GM19452 (cell line): Measurements from ENCODE around the gene TCF15.
A peak's percentile ranks its signal among the peaks of the same experiment; 100 is the strongest.

ENCODE experiments used
- ATAC-seq: cut with Tn5 transposase; IDR thresholded peaks from one replicate; pipeline ENCODE4 v1.9.1; 2021; ENCODE audit not compliant: unreplicated experiment

Gene TCF15

DNA sequence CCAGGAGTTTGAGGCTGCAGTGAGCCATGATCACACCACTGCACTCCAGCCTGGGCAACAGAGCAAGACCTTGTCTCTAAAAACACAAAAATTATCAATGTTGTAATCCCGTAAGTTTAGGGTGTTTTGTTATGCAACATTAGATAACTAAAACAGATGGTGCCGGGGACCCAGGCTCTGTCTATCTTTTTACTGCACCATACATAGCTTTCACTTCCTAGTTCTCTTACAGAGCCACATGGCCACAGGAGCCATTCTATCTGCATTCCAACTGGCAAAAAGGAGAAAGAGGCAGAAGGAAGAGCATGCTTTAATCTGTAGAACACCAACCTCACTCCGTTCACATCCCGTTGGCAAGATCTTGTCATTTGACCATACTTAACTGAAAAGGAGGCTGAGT is 5.4 kb upstream of the TCF15 start:
- no peak for ATAC-seq

DNA sequence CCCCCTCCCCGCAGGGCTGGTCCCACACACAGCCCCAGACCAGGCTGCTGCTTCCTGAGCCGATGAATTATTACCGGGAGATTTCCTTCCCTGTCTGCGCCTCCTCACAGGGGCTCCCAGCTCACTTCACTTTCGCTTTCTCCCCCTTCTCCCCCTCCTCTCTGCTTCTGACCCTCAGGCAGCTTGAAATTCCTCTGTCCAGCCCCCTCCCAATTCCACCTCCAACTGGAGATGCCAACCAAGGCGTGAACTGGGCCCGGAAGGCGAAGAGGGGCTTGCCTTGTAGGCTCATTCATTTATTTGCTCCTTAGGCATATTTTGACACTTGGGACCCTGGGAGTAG is 1.7 kb upstream of the TCF15 start:
- ATAC-seq = no peak

DNA sequence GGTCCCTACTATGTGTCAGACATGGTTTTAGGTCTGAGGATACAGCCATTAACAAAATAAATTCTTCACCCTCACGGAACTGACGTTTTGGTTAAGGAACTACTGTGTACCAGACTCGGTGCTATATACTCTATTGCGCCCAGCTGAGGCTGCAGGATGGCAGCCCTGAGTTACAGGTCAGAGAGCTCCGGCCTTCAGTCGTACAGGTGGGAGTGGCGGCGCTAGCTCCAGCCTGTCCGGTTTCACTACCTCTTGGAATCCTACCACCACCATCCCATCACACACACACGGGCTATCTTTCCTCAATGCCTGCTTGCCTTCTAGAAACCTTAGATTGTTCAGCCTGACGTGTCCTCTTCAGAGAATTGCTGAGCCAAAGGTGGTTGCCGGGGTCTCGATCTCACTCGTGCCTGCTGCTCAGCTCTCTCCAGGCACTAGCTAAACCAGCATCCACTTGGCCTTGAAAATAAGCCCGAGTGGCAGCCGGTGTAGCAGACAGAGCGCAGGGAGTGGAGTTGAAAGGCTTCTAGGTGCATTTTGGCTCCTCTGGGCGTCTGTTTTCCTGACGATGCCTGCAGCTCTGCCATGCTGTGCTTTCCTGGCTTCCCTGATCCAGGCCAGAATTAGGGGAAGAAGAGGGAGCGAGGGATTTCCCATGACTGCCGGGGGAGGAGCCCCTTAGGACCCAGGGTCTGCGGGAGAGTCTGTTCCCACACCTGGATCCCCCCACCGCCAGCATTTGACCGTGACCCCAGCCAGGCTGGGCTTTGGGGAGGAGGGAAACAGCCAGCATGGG is 1.1 kb upstream of the TCF15 start:
- no peak for ATAC-seq

DNA sequence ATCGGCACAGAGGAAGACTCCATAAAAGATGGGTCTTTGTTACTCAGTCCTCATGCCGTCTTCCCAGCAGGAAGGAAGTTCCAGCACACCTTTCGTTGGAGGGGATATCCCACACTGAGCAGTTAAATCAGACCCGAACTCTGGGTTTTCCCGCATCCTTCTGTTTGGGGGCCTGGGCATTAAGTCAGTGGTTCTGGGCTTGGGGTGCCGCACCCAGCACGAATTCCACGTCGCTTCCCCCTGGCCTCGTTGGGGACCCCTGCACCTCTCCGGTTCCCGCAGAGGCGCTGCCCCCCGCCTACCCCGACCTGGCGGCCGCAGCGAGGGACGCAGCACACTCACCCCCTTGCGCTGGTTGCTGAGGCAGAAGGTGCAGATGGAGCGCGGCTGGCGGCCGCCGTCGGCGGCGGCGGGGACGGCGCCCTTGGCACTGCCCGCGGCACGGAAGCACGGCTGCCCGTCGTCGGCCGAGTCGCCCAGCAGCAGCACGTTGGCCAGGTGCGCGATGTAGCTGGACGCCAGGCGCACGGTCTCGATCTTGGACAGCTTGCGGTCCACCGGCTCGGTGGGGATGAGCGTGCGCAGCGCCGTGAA is 641 bp downstream of the TCF15 start:
- no peak for ATAC-seq

DNA sequence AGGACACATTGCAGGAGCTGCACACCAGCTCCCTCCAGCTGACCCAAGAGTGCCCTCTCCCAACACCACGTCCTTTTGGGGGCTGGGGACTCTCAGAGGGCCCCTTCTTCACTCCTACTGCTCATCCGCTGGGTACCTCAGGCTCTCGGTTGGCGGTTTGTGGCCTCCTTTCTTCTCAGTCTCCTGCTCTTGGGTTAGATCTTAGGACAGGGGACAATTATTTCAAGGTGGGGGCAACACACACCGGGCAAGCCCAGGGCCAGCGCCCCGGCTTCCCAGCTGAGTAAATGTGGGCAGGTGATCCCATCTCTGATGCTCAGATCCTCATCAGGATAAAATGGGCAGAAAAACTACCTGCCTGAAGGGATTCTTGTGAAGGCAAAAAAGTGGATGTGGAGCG is 1.1 kb downstream of the TCF15 start:
- no peak for ATAC-seq

DNA sequence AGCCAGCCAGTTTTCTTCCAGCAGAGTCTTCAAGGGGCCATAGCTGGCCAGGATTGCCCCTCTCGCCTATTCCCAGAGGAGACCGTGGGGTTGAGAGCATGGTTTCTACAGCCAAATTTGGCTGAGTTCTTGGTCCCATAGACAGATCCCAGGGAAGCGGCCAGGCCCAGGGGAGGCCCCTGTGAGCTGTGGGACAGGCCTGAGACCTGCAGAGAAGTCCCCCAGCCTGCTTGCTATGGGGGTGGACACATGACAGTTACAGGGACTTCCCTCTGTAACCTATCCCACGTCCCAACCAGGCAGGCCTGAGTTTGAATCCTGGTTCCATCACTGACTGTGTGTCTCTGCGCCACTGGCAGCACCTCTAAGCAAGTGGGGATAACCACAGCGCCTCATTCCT is 2.6 kb downstream of the TCF15 start:
- no peak for ATAC-seq

DNA sequence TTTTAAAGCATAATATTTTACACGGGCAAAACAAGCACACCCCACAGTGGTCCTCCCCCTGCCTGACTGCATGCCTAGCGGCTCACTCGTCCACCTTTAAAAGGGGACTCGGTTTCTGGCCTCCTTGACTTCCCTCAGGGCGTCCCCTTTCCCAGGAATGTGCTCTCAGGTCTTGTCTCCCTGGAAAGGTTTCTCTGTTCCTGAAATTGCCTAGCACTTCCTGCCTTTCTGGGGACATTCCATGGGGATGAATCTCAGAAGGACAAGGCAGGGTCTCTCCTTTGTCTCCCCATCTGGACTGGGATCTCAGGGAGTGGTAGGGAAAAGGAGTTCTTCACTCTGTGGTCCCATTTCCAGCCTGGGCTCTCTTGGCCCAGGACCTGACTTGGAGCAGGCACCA is 4.9 kb downstream of the TCF15 start:
- no peak for ATAC-seq

DNA sequence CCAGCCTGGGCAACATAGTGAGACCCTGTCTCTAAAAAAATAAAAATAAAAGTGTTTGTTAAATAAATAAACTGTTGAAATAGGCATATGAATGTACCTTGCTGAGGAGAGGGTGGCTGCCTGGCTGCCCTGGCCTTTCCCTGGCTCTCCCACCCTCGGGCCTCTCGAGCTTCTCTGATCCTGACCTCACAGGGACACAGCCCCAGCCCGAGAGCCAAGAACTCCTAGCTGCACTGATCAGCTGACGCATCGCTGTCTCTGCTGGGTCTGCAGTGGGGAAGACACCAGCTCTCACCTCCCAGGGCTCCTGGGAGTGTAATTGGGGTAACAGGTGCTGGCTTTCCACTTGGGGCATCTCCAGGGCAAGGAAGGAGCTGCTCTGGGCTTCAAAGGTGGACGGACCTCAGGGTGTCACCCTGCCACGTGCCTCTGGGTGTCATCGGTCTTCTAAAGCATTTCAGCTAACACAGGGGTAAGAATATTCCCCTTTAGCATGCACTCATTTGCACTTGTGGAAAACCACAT is 6.9 kb downstream of the TCF15 start:
- ATAC-seq = no peak

DNA sequence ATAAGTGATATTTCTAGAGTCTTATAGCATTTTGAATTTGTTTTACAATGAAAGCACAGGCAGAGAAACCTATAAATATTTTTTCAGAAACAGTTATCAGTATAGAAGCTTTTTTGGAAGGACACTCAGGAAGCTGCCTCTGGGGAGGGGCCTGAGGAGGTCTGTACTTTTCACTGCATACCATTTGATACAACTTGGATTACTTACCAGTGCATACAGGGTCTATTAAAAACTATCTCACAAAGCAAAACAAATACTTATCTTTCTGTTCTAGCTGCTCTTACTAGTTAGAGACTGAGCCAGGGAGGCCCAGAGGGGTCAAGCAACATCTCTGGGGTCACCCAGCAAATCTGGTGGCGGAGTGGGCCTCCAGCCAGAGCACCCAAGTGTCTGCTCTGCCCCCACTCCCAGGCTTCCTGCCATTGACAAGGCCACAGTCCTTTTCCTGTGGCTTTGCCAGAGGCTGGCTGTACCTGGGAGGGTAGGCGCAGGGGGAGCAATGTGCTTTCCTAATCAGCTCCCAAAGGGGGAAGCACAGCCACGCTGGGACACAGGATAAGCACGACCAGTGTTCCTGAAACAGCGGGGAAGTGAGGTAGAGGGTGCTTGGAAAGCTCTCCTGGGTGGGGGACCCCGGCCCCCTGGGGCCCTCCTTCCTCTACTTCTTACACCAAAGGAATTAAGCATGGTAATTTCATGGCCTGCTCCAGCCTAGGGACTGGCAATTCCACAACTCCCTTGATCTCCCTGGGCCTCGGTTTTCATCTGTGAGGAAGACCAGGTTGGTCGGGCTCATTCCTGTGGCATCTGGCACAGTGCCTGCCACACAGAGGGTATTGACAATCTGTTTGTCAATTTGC is 7.8 kb downstream of the TCF15 start:
- ATAC-seq = no peak

DNA sequence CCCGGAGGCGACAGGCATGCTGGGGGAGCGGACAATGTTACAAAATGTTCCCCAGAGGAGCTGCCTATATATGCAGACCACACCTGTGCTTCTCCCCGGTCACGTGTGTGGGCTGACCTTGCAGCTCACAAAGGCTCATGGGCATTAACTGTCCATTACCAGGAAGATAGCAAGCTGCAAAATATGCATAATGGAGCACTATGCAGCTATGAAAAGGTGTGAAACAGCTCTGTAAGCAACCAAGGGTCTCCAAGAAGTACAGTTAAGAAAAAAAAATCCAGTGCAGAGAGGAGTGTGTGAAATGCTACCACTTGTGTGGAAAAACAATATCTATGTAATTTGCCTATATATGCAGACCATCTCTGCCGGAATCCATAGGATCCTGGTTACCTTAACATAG is 9.4 kb downstream of the TCF15 start:
- no peak for ATAC-seq

DNA sequence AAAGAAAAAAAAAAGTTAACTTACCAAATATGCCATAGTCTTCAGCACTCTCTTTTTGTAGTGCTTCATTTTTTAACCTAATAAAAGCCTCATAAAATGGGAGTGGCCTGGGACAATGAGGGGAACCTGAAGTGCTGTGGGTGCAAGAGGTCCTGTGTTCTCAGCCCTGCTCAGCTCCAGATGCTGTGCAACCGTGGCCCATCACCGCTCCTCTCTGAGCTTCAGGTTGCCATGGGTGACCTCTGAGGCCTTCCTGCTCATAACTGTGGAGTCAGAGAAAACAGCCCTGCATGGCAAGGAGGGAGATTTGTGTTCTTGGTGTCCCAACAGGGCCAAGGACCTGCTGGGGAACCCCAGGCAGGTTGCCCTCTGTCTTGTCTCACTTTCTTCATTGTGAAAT is 10.0 kb downstream of the TCF15 start:
- ATAC-seq = no peak

DNA sequence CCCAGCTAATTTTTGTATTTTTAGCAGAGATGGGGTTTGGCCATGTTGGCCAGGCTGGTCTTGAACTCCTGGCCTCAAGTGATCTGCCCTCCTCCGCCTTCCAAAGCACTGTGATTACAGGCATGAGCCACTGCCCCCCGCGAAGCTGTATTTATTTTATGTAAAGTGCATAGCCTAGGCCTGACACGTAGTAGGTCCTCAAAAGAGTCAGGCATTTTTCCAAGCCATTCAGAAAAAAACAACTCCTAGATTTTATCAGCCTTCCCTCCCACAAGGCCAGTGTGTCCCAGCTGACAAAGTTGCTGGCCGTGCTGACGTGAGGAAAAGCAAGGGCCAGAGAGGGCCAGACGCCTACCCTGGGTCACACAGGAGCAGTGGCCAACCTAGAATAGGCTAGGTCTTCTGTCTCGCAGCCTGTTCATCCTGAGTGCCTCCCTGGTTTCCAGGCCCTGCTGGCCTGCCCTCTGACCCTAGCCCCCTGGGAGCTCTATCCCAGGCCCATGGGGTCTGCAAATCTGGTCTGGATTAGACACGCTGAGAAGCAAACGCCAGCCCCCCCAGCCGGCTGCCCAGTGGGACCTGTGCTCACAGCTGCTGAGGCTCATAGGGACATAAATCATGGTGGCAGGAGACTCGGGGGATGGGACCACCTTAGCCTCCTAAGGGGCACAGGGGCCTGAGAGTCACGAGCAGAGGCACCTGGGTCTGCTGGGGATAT is 11.8 kb downstream of the TCF15 start:
- ATAC-seq = no peak

DNA sequence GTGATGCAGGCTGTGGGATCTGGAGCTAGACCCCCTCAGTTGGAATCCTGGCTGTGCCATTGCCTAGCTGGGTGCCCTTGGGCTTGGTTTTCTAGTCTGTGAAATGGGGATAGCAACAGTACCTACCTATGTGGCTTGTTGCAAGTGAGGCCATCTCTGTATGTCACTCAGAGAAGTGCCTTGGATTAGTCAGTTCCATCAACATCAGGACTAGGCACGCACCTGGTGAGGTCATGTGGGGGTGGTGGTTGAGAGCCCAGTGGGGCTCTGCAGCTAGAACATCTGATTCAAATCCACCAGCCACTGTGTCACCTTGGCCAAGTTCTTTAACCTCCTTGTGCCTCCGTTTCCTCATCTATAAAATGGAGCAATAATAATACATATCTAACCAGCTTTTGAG is 12.5 kb downstream of the TCF15 start:
- no peak for ATAC-seq

DNA sequence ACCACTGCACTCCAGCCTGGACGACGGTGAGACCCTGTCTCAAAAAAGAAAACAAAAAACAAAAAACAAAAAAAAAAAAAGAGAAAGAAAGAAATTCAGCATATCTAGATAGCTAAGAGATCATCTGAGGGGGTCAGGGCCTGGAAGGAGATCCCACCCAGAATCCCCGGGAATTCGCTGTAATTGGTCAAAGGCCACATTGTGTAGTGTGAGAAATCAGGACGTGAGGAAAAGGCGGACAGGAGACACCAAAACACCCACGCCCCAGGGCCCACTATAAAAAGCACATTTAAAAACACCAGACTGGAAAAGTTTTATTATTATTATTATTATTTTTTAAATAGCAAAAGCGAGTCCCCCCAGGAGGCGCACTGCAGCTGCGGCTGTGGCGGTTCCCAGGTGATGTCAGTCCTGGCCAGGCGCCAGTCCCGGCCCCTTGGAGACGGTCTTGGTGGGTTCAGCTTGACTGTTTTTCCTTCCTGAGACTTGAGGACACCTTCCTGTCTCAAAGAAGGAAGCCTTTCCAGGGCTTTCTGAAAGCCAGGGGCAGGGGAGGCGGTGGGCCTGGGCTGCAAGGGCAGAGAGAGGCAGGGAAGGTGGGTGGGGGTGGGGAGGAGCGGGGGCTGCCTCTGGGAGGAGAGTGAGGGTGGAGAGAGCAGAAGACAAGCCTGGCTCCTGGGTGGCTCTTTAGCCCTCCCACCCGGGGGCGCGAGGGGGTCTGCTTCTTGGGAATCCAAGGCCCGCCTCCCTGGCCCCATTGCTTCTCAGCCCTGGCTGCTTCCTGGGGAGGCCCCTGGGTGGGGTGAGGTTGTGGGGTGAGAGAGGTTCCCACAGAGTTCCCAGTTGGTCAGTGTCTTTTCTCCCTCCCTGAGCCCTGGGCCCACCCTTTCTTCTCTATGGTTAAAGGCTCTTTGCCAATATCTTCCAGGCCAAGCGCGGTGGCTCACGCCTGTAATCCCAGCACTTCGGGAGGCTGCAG is 14.5 kb downstream of the TCF15 start:
- ATAC-seq = no peak

DNA sequence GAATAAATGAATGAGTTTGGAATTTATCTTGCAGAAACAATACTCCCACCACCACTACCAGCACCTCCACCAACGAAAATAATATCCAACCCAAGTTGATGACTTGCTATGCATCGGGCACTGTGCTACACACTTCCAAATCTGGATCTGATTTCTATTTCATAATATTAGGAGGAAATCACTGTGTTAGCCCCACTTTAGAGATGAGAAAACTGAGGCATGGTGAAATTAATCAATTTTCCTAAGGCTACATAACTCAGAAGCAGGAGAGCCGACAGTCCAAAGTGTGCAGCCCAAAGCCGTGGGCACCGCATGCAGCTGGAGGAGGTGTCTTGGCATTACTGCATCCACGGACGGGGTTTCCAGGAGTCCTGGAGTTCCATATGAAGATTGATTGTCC is 17.6 kb downstream of the TCF15 start:
- no peak for ATAC-seq

DNA sequence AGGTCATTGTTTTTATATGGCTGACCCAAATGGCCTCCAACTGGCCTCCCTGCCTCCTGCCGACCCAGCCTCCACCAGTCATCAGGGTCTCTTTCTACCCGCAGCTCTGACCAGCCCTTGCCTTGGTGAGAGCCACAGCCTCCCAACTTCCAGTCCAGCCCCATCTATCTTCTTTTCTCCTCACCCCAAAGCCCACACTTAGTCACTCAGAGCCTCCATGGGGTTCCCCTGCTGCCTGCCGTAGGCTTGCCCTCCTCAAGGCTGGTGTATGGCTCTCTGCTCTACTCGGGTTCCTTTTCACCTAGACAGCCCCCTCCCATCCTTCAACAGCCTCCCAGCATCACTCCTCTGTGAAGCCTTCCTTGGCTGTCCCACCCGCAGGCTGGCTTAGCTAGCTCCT is 18.2 kb downstream of the TCF15 start:
- no peak for ATAC-seq

DNA sequence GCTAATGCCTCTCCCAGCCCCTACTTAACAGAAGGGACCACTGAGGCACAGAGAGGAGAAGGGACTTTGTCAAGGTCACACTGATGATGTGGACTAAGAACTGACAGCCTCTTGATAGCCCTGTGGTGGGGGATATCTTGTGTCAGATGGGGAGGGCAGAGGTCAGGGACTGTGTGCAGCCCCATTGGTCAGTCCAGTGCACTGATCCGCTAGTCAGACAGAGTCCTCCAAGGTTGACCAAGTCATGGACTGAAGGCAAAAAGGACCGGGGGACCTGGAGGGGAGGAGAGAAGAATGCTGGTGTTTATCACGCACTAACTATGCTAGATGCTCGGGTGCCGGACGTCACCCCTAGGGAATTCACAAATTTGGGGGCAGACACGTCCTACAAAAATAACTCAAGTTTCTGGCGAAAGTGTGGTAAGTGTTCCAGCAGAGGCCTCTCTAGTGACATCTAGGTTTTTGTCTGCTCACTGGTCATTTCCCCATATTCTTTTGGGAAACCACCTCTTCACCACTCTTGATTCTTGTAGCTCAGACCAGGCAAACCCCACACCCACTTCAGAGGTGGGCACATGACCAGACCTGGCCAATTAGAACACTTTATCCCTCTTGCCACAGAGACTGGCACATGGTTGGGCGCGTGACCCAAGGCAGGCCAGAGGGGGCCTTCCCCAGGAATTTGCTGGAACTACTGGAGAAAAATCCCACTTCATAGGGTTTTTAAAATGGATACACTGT is 21.0 kb downstream of the TCF15 start:
- ATAC-seq = peak; percentile 46

DNA sequence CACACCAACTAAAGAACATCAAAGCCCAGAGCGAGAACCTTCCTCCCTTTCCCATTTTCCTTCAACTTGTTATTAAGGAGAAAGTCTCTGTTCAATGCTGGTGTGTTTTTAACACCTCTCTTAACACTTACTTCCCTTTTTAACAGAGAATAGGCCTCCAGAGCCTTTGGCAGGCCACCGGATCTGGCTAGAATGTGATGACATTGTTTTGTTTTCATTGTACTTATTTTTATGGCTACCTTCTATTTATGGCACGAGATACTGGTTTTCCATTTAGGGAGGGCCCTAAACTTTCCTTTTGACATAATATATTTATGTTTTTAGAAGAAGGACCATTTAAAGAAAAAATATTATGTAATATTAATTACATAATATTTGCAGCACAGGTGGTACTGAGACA is 21.6 kb downstream of the TCF15 start:
- no peak for ATAC-seq

DNA sequence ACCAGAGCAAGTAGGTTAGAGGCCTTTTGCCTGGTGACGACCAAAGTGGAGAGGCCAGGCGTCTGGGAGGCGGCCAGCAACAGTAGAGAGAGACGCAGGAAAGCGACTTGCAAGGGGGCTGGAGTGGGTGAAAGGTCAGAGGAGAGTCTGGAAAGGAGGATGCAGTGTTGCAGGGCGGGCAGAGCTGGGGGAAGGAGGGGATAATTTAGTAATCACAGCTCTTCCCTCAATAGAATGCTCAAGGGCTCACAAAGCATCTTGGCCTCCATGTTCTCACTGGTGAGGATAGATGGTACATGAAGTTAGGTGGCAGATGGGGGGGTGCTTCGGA is 25.2 kb downstream of the TCF15 start:
- ATAC-seq = no peak
